Hepatocyte (in vitro differentiated cells): ENCODE results near the gene TUNAR.

Source experiments
- CTCF ChIP-seq: fragments of 200-600 bp; sonication (generic); IDR thresholded peaks from 2 replicates; pipeline ENCODE4 v1.5.1; 2016; ENCODE audit warnings: antibody characterized with exemption, mild to moderate bottlenecking; ENCODE audit not compliant: poor library complexity
- EZH2 ChIP-seq: fragments of 200-600 bp; sonication (generic); IDR thresholded peaks from 2 replicates; pipeline ENCODE4 v1.6.1; 2016; ENCODE audit warnings: antibody characterized with exemption, mild to moderate bottlenecking, borderline replicate concordance
- EZH2phosphoT487 ChIP-seq: fragments of 200-600 bp; sonication (generic); IDR thresholded peaks from one replicate; pipeline ENCODE4 v1.6.1; 2018; ENCODE audit warnings: antibody characterized with exemption, mild to moderate bottlenecking, low read depth, moderate library complexity; ENCODE audit not compliant: unreplicated experiment, severe bottlenecking

GRCh38 chr14:95943699-95944098, 67.1 kb downstream of the TUNAR start:
- no peak for TF ChIP-seq CTCF
- TF ChIP-seq EZH2phosphoT487: no peak
- TF ChIP-seq EZH2: no peak
